IPS-18a (cell line): ENCODE data around the gene ZNF609.

Experiments
- H3K27ac ChIP-seq: one replicate; pipeline ENCODE4 v1.5.1; 2013; ENCODE audit warnings: low read length
- H3K27me3 ChIP-seq: one replicate; pipeline ENCODE4 v1.6.1; 2013; ENCODE audit warnings: mild to moderate bottlenecking, low read length; ENCODE audit not compliant: control insufficient read depth, insufficient read depth
- H3K36me3 ChIP-seq: one replicate; pipeline ENCODE4 v1.6.1; 2013; ENCODE audit warnings: low read depth, low read length; ENCODE audit not compliant: control insufficient read depth
- H3K4me1 ChIP-seq: one replicate; pipeline ENCODE4 v1.6.1; 2013; ENCODE audit warnings: low read depth, low read length; ENCODE audit not compliant: control insufficient read depth
- H3K4me3 ChIP-seq: one replicate; pipeline ENCODE4 v1.5.1; 2013; ENCODE audit warnings: low read length
- H3K9ac ChIP-seq: one replicate; pipeline ENCODE4 v1.6.1; 2013; ENCODE audit warnings: mild to moderate bottlenecking, low read length, moderate library complexity
- H3K9me3 ChIP-seq: one replicate; pipeline ENCODE4 v1.6.1; 2013; ENCODE audit warnings: low read depth, low read length; ENCODE audit not compliant: control insufficient read depth

The ZNF609 gene, protein sequence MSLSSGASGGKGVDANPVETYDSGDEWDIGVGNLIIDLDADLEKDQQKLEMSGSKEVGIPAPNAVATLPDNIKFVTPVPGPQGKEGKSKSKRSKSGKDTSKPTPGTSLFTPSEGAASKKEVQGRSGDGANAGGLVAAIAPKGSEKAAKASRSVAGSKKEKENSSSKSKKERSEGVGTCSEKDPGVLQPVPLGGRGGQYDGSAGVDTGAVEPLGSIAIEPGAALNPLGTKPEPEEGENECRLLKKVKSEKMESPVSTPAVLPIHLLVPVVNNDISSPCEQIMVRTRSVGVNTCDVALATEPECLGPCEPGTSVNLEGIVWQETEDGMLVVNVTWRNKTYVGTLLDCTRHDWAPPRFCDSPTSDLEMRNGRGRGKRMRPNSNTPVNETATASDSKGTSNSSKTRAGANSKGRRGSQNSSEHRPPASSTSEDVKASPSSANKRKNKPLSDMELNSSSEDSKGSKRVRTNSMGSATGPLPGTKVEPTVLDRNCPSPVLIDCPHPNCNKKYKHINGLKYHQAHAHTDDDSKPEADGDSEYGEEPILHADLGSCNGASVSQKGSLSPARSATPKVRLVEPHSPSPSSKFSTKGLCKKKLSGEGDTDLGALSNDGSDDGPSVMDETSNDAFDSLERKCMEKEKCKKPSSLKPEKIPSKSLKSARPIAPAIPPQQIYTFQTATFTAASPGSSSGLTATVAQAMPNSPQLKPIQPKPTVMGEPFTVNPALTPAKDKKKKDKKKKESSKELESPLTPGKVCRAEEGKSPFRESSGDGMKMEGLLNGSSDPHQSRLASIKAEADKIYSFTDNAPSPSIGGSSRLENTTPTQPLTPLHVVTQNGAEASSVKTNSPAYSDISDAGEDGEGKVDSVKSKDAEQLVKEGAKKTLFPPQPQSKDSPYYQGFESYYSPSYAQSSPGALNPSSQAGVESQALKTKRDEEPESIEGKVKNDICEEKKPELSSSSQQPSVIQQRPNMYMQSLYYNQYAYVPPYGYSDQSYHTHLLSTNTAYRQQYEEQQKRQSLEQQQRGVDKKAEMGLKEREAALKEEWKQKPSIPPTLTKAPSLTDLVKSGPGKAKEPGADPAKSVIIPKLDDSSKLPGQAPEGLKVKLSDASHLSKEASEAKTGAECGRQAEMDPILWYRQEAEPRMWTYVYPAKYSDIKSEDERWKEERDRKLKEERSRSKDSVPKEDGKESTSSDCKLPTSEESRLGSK (N-terminal part only)

DNA sequence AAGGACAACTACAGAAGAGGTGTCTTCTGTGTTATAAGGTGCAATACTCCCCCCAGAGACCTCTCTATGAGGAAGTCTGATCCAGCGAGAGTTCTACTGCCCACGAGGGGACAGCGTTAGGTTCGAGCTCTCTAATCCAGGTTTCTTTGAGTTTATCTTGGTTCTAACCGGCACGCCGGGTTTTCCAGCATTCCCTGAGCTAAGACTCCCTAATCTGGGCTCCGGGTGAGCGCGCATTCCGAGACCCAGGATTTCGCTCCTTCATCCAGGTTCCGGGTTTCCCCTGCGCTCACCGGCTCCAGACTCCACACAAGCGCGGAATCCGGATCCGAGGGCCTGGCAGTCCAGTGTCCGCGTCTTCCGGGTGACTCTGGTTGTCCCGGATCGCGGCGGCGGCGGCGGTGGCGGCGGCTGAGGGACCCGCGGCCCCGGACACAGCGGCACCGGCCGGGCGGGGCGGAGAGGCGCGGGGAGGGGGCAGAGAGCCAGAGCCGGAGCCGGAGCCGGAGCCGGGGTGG is at the start of gene ZNF609:
Gene ZNF609 (plus strand): TSS at position 373 of the 518 bp plus-strand sequence. CDS start 38,842 bp downstream, outside the sequence.
- Histone ChIP-seq H3K4me1 (peaks cover 27% of the 10 kb centered on the region), H3K9me3 (no peaks in the 10 kb centered on the region), H3K36me3 (no peaks in the 10 kb centered on the region), H3K4me3 (peak within 1 kb of the TSS; percentile 92), H3K27me3 (no peaks in the 10 kb centered on the region), H3K9ac (peak within 1 kb of the TSS; percentile 94), H3K27ac (peak within 1 kb of the TSS; percentile 92)

DNA sequence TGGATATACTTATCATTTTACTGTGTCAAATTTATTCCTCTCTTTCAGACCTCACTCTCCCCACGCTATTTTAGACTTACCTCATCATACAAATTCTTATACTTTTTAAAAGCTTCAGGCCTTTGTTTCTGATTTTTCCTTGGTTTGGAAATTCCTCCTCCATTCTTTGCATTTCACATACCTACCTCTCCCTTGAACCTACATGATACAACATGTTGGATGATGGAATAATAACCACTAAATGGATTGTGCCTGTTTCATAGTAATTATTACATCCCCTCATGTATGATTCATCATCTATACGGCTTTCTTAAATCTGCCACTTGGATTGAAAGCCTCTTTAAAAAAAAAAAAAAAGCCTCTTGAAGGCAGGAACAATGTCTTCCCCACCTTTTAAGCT is 48.2 kb upstream of the ZNF609 start:
- Histone ChIP-seq H3K4me3 (no peak overlapping the region), H3K27me3 (no peaks in the 10 kb centered on the region), H3K27ac (no peak overlapping the region), H3K9ac (no peak overlapping the region), H3K36me3 (peaks cover 25% of the 10 kb centered on the region), H3K9me3 (no peaks in the 10 kb centered on the region), H3K4me1 (no peaks in the 10 kb centered on the region)

DNA sequence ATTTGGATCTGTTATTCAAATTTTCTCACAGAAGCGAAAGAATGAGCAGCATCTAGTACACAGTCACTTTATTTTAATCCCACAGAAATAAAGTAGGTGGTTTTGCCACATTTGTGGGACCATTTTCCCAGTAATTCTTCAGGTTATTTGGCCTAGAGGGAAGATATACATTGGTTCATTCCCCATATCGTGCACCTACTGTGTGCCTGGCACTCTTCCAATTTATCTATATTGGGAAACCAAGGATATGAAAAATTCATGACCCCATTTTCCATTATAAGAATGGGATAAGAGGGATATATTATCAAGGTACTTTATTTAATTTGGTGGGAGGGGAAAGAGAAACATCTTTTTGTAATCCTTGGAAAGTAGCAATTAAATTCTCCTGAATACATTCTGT is 37.7 kb upstream of the ZNF609 start:
- H3K4me1 ChIP-seq: no peaks in the 10 kb centered on the region
- no peak overlapping the region for H3K9ac ChIP-seq
- H3K27ac ChIP-seq: no peak overlapping the region
- no peaks in the 10 kb centered on the region for H3K27me3 ChIP-seq
- no peaks in the 10 kb centered on the region for H3K9me3 ChIP-seq
- H3K4me3 ChIP-seq: no peak overlapping the region
- H3K36me3 ChIP-seq: peaks cover 30% of the 10 kb centered on the region

DNA sequence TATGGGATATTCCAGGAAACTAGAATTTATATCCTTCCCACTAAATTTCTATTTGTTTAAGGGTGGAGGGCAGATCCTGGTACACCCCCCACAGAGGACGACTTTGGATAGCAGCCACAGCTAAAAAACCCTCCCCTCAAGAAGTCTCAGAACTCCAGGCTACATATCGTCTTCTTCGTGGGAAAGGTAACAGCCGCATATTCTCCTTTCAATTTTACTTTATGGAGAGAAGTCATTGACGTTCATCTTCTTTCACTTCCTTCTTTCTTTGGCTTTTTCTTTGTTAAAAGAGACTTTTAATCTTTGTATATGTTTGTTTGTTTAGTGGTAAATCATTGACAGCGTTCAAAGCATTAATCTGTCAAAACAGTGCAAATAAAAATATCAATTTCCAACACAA is 36.4 kb upstream of the ZNF609 start:
- Histone ChIP-seq H3K27me3 (no peaks in the 10 kb centered on the region), H3K36me3 (peaks cover 22% of the 10 kb centered on the region), H3K9me3 (no peaks in the 10 kb centered on the region), H3K27ac (no peak overlapping the region), H3K4me3 (no peak overlapping the region), H3K9ac (no peak overlapping the region), H3K4me1 (no peaks in the 10 kb centered on the region)

DNA sequence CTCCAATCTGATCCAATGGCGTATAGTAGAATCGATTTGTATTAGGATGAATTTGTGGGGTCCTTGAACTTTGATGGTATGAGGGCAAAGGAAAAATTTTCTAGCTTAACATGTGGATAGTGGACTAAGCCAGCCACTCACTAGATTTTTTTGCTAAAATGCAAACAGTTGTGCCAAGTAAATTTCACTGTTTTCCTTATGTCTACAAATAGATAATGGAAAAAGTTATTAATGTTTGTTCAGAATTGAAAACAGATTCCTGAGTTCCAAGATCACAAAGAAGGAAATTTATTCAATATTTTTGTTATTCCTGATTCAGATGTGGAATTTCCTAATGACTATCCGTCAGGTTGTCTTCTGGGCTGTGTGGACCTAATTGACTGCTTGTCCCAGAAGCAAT is 35.2 kb upstream of the ZNF609 start:
- no peak overlapping the region for H3K27ac ChIP-seq
- H3K4me3 ChIP-seq: no peak overlapping the region
- no peaks in the 10 kb centered on the region for H3K27me3 ChIP-seq
- H3K9me3 ChIP-seq: no peaks in the 10 kb centered on the region
- H3K4me1 ChIP-seq: peaks cover 9% of the 10 kb centered on the region
- H3K9ac ChIP-seq: no peak overlapping the region
- H3K36me3 ChIP-seq: peaks cover 22% of the 10 kb centered on the region

DNA sequence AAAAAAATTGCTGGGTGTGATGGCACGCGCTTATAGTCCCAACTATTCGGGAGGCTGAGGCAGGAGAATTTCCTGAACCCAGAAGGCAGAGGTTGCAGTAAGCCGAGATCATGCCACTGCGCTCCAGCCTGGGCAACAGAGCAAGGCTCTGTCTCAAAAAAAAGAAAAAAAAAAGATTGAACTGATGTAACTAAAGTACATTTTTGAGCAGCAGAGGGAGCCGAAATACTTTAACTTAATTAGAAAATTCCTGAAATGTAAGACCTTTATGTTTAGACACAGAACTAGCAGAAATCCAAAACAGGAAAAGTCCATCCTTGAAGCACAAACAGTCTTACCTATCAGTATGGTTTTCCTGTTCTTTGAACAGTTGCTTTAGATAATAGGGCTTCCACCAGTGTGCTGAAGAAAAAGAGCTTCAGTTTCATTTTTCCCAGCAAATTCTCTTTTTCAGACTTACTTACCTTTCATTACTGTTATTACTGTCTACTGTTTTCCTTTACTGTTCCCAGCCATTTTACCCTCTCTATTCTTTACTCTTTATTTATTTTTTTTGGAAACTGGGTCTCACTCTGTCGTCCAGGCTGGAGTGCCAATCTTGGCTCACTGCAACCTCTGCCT is 33.4 kb upstream of the ZNF609 start:
- Histone ChIP-seq H3K9me3 (no peaks in the 10 kb centered on the region), H3K4me3 (no peak overlapping the region), H3K27me3 (no peaks in the 10 kb centered on the region), H3K4me1 (peaks cover 19% of the 10 kb centered on the region), H3K9ac (no peak overlapping the region), H3K36me3 (peaks cover 17% of the 10 kb centered on the region), H3K27ac (no peak overlapping the region)

DNA sequence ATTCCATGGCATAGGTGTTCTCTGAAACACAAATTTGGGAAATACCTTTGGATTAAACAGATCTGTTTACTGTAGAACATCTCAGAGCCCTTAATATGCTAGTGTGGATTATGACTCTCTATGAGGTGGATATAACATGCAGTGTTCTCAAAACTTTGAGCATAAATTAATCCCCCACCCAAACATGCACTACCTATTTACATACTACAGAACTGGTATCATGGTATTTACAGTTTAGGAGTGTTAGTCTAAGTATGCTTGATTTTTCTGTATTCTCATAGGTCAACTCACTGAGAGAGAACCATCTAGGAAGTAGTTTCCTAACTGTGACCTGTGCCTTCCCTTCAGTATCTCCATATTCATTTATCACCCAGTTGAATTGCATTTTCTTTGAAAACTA is 30.9 kb upstream of the ZNF609 start:
- H3K36me3 ChIP-seq: peaks cover 4% of the 10 kb centered on the region
- H3K9me3 ChIP-seq: no peaks in the 10 kb centered on the region

DNA sequence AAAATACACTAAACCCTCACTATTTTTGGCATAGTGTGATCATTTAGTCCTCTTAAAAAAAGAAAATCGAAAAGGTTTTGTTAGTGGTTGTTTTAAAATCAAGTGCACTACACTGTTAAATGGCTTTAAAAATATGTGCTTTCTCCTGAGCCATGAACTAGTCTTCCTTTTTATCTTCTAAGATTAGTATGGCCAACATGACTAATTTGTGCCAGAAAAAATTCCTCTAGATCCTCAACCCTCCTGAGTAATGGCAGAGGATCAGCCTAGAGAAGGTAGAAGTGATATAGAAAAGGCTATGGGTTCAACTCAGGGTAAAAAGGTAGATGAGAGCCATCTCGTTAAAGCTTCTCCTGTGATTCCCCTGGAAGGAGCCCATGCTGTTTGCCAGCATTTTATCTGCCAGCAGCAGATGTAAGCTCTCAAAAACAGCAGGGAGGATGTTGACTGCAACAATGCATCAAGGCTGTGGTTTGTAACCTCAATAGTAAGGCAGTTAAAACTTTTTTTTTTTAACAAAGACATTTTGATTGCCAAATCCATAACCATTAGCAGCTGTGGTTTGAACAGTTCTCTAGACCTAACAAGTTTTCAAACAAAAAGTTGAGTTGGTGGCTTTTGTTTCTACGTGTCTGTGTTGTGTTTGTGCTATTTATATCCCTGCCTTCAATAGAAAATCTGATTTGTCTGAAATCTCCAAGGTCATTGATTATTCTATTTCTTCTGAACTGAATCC is 30.2 kb upstream of the ZNF609 start:
- Histone ChIP-seq H3K36me3 (peaks cover 4% of the 10 kb centered on the region), H3K27me3 (no peaks in the 10 kb centered on the region), H3K4me3 (peak overlapping the region; percentile 4), H3K9me3 (no peaks in the 10 kb centered on the region), H3K4me1 (peaks cover 19% of the 10 kb centered on the region), H3K27ac (no peak overlapping the region), H3K9ac (peak overlapping the region; percentile 2)

More for the DNA sequence above, 30.9 kb upstream of the ZNF609 start:
- Histone ChIP-seq H3K4me3 (peak overlapping the region; percentile 4), H3K27me3 (no peaks in the 10 kb centered on the region), H3K27ac (no peak overlapping the region), H3K9ac (no peak overlapping the region), H3K4me1 (peaks cover 19% of the 10 kb centered on the region)

DNA sequence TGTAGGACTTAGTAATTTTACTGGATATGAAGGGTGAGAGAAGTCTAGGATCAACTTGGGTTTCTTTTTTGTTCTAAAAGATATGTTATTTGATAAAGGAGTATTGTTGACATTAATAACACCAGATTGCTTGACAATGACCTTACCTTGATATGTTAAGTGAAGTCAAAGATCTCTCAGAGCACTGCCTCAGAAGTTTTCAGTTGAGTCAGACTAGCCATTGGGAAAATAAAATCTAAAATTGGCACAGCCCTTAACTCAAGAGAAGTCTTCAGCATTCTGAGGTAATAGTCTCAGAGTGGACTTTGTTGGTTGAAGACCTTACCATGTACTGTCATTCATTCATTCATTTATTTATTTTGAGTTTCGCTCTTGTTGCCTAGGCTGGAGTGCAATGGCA is 22.4 kb upstream of the ZNF609 start:
- H3K9ac ChIP-seq: no peak overlapping the region
- H3K4me3 ChIP-seq: no peak overlapping the region
- no peaks in the 10 kb centered on the region for H3K4me1 ChIP-seq
- no peak overlapping the region for H3K27ac ChIP-seq
- no peaks in the 10 kb centered on the region for H3K27me3 ChIP-seq
- no peaks in the 10 kb centered on the region for H3K36me3 ChIP-seq
- H3K9me3 ChIP-seq: no peaks in the 10 kb centered on the region

DNA sequence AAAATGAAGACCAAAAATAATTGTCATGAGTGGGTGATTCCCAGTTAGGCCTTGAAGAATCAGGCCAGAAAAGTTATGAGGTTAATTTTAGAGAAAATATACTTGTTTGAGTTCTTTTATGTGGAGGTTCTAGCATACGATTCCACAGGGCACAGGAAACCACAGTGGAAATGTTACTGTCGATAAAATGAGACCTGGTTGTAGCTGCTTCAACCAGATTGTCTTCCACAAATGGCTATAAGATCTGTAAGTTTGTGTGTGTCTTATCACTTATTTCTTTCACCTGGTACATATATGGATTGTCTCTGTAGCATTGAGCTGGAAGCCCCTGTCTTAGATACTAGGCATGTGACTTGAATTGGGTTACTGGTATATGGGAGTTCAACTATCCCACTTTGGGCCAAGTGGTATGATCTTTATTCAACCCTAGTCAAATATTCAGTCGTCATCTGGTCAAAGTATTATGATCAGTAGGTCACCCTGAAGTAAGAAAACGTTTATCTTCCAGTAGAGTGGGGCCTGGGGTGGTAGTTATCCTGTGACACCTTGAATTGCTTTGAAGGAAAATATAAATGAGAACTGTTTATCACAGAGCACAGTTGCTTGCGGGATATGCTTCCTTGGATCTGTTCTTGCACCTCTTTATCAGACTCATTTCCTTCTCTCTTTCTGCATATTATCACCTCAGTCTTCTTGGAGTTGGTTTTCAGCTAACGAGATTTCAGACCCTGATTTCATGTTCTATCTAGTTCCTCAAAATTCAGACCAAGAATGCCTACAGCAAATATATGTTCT is 21.5 kb upstream of the ZNF609 start:
- H3K36me3 ChIP-seq: no peaks in the 10 kb centered on the region

More for the DNA sequence above, 21.5 kb upstream of the ZNF609 start:
- no peak overlapping the region for H3K4me3 ChIP-seq
- H3K9me3 ChIP-seq: no peaks in the 10 kb centered on the region
- no peaks in the 10 kb centered on the region for H3K27me3 ChIP-seq
- H3K4me1 ChIP-seq: no peaks in the 10 kb centered on the region
- H3K27ac ChIP-seq: no peak overlapping the region
- H3K9ac ChIP-seq: no peak overlapping the region
